Measurements from ENCODE around the gene UGCG. TPM values are rescaled to one million over a fixed set of nuclear protein-coding genes. Genes with fewer than 3 reads are reported as not detected.
A peak's percentile ranks its signal among the peaks of the same experiment; 100 is the strongest.
"Not testable (repeated sequence)": the region's sequence is repeated elsewhere in the genome, so short reads cannot be mapped to it uniquely, and the experiment has no call there.

UGCG gene
- polyA plus RNA-seq, 4 donors = 24.9 to 82.2 (median 71.1) TPM

- DNase-seq (ENCODE audit: low read depth in 4 of 4, low spot score in 3 of 4) = no peak
Observed at GRCh38 chr9:111948951-111949350, 52.3 kb downstream of the UGCG start.

- no peak for DNase-seq (ENCODE audit: low read depth in 4 of 4, low spot score in 3 of 4)
Observed at GRCh38 chr9:111949919-111950318, 53.3 kb downstream of the UGCG start.

GRCh38 chr9:111952559-111952958 is 55.9 kb downstream of the UGCG start:
- no peak for DNase-seq (ENCODE audit: low read depth in 4 of 4, low spot score in 3 of 4)

GRCh38 chr9:111953444-111953843 is 56.8 kb downstream of the UGCG start:
- no peak for DNase-seq (ENCODE audit: low read depth in 4 of 4, low spot score in 3 of 4)

GRCh38 chr9:111955048-111955447 is 58.4 kb downstream of the UGCG start:
- no peak for DNase-seq (ENCODE audit: low read depth in 4 of 4, low spot score in 3 of 4)

GRCh38 chr9:111957856-111958631 is 61.4 kb downstream of the UGCG start:
- DNase-seq (ENCODE audit: low read depth in 4 of 4, low spot score in 3 of 4) = no peak

GRCh38 chr9:111959468-111960359 is 63.1 kb downstream of the UGCG start:
- no peak for DNase-seq (ENCODE audit: low read depth in 4 of 4, low spot score in 3 of 4)

- DNase-seq (ENCODE audit: low read depth in 4 of 4, low spot score in 3 of 4) = not testable (repeated sequence)
Observed at GRCh38 chr9:111960485-111960884, 63.9 kb downstream of the UGCG start.

- DNase-seq (ENCODE audit: low read depth in 4 of 4, low spot score in 3 of 4) = no peak
Observed at GRCh38 chr9:111961009-111961408, 64.4 kb downstream of the UGCG start.

GRCh38 chr9:111961575-111961974 is 65.0 kb downstream of the UGCG start:
- no peak for DNase-seq (ENCODE audit: low read depth in 4 of 4, low spot score in 3 of 4)

- no peak for DNase-seq (ENCODE audit: low read depth in 4 of 4, low spot score in 3 of 4)
Observed at GRCh38 chr9:111962021-111962420, 65.4 kb downstream of the UGCG start.

- DNase-seq (ENCODE audit: low read depth in 4 of 4, low spot score in 3 of 4) = no peak
Observed at GRCh38 chr9:111963995-111964394, 67.4 kb downstream of the UGCG start.

- peak in 1 of 4 donors; percentile 22 for DNase-seq (ENCODE audit: low read depth in 4 of 4, low spot score in 3 of 4)
Observed at GRCh38 chr9:111965566-111966019, 69.0 kb downstream of the UGCG start.

- no peak for DNase-seq (ENCODE audit: low read depth in 4 of 4, low spot score in 3 of 4)
Observed at GRCh38 chr9:111966124-111966723, 69.6 kb downstream of the UGCG start.

GRCh38 chr9:111966861-111967291 is 70.3 kb downstream of the UGCG start:
- no peak for DNase-seq (ENCODE audit: low read depth in 4 of 4, low spot score in 3 of 4)

GRCh38 chr9:111967621-111968020 is 71.0 kb downstream of the UGCG start:
- DNase-seq (ENCODE audit: low read depth in 4 of 4, low spot score in 3 of 4) = no peak

GRCh38 chr9:111969061-111969460 is 72.4 kb downstream of the UGCG start:
- DNase-seq (ENCODE audit: low read depth in 4 of 4, low spot score in 3 of 4) = no peak

- DNase-seq (ENCODE audit: low read depth in 4 of 4, low spot score in 3 of 4) = no peak
Observed at GRCh38 chr9:111969622-111970021, 73.0 kb downstream of the UGCG start.

- no peak for DNase-seq (ENCODE audit: low read depth in 4 of 4, low spot score in 3 of 4)
Observed at GRCh38 chr9:111970827-111971226, 74.2 kb downstream of the UGCG start.

- no peak for DNase-seq (ENCODE audit: low read depth in 4 of 4, low spot score in 3 of 4)
Observed at GRCh38 chr9:111974092-111974681, 77.6 kb downstream of the UGCG start.

GRCh38 chr9:111975709-111976108 is 79.1 kb downstream of the UGCG start:
- no peak for DNase-seq (ENCODE audit: low read depth in 4 of 4, low spot score in 3 of 4)

Measured in left renal pelvis (tissue), 4 donors.